EH (cell line): ENCODE data around the gene TTC3.

Experiments used
- DNase-seq: peaks from one replicate; pipeline ENCODE4 v3.0.0-alpha.2; 2015; ENCODE audit warnings: low read depth

TTC3 gene

DNA sequence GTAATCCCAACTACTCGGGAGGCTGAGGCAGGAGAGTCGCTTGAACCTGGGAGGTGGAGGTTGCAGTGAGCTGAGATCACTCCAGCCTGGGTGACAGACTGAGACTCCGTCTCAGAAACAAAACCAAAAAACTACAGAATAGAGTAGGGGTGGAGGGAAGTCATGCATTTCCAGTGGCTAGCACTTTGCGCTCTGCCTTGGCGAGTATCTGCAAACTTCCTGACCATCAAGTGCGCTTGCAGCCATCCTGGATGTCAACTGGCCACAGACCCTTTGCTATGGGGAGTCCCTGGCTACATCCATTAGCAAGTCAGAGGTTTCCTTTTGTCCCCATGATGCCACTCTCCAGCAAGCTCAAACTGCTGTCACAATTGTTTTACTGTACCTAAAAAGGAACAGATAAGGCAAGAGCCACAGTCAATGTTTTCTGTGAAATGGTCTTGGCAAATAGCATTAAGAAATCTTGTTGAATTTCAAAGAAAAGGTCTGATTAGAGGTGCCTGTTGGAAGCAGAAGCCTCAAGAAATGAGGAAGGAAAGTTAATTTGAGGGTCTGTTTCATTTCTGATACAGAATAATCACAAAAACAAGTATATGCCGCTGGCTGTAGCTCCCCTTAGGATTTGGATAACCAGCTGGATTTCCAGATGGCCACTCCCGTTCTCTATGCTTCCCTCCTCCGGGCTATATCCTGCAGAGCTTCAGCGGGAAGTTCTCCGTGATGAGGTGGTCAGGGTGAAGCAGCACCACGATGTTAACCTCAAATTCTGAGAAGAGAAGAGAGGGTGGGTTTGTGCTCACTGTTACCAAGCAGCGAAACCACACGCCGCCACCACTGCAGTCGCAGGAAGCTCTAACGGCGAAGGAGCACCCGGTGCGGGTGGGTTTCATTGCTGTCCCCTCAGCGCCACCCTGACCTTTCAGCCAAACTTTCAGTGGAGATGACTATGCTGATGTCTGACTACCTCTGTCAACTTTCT, 152.1 kb downstream of the TTC3 start:
- DNase-seq = no peak

- no peak for DNase-seq
Measured at GRCh38 chr21:37226041-37226920, 153.2 kb downstream of the TTC3 start.

DNA sequence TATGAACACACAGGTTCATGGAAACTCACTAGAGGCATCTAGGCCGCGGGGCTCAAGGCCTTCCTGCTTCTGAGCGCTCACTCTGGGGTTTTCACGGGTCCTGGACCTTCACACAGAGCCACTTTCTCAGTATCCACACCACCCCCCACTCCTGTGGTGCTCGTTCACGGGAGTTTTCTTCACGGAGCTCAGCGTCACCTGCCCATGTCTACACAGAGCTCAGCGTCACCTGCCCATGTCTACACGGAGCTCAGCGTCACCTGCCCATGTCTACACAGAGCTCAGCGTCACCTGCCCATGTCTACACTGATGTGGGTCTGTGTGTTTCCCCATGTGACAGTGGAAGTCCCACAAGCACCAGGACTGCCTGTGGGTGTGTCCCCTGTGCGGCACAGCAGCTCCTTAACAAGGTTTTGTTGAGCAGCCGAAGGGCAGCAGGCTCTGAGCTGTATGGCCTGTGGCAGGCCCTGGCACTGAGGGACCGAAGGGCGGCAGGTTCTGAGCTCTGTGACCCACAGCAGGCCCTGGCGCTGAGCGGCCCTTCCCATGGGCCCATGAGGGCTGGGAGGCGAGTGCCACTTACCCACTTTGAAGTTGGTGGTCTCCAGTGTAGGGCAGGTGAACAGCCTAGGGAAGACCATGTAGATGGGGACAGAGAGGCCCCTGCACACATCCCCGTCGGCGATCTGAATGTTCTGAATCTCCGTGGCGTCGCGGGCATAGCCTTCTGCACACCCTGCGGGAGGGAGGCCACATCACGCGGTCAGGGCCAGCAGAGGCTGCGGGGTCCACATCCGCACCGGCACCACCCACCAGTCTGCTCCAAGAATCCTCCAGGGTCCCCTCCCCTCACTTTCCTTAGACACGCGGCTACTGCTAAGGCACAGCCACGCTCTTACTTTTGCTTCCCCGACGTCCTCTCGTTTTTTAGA, 154.3 kb downstream of the TTC3 start:
- DNase-seq = no peak

DNA sequence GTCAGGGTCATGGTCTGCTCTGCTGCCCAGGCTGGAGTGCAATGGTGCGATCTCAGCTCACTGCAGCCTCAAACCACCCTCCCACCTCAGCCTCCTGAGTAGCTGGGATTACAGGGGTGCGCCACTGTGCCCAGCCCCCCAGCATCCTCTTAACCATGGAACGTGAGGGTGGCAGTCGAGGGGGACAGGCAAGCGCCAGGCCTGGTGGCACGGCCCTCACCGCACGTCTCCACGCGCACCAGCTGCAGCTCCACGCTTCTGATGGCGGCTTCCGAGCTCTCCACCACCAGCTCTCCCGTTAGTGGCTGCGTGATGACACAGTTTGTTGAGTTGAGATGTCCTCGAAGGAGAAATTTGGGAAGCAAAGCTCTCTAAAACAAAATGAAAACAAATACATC, 154.9 kb downstream of the TTC3 start:
- no peak for DNase-seq

DNA sequence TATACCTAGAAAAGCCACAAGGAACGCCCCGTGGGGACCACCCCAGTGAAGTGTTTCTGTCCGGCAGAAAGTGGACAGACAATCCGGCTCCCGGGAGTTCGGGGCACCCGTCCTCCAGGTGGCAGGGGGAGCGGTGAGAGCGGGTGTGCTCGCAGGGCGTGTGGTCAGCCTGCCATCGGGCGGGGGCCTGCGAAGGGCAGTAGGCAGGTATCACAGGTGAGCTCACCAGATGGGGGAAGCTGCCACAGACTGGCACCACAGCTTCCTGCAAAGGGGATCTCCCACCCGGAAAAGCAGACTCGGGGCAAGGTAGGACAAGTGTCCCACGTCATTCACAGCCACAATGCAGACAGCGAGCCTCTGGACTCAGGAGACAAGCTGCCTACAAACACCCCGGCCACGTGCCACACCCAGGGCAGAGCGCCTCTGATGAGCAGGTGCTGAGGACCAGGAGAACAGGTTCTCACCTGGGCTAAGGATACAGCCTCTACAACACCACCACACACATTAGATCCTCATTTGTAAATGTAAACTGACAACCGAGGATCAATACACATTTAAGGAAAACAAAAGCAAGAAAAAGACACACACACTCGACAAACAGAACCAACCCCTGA, 157.7 kb downstream of the TTC3 start:
- DNase-seq = no peak

GRCh38 chr21:37231249-37231645, 158.2 kb downstream of the TTC3 start:
- no peak for DNase-seq

DNA sequence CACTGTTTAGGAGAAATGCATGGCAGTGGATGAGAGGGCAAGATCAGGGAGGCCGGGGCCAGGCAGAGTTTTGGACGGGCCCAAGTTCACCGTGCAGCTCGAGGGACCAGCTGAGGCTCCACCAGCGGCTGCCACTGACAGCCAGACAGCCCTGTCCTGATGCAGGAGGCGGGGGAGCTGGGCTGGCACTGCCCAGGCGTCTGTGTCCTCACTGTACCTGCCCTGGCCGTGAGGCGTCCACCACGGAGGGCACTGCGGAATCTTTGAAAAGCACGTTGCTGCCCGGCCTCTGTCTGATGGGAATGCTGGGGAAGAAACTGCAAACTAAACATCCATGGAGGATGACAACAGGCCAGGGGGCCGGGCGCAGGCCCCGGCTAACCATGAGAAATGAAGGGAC, 158.6 kb downstream of the TTC3 start:
- no peak for DNase-seq

DNA sequence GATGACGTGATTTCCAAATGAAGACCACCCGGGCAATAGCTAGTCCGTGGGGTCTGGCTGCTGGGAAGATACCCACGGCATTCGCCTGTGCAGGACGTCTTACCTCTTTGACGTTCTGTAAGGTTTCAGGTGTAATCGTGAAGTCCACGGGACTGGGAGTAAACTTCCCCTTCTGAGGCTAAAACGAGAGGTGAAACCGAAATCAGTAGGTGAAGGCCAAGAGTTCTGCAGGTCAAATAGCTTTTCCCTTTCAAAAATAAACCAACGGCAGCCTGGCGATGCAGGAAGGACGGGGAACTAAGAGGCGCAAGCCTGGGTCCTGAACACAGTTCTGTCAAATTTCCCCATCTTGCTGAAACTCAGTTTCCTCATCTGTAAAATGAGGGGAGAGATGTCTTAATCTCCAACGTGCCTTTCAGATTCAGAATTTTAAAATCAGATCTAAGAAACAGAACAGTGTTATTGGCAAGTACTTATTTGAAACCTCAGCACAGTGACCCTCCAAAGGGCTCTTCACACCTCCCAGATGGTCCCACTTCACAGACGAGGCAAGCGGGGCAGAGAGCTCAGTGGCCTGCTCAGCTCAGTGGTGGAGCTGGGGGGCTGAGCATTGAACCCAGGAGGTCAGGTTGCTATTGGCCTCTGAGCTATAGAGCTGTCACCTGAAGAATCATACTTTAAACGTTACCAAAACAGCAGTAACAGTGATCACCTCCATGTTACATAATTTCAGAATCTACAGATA, 159.4 kb downstream of the TTC3 start:
- DNase-seq = no peak

DNA sequence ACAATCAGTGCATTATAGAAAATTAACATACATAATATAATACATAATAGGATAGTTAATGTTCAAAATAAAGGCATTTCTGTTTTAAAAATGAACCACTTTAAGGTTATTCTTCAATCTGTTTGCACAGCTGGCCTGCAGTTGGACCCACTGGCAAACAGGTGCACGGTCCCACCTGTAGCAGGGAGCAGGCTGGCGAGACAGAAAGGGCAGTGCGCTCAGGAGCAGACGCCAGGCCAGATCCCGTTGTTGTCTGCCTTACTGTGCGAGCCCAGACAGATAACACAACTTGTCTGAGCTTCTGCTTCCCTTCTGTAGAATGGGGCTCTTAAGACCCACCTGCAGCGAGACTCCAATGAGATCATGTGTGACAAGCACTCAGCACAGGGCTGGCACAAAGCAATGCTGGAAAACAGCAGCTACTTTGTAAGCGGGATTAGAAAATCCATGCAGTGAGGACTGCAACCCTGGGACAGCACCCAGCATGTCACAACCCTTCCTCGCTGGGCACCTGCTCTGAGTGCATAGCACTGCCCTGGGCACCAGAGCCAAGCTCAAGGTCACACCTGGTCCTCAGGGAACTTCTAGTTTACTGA, 160.6 kb downstream of the TTC3 start:
- no peak for DNase-seq

GRCh38 chr21:37237346-37237745, 164.3 kb downstream of the TTC3 start:
- no peak for DNase-seq

GRCh38 chr21:37237764-37238163, 164.7 kb downstream of the TTC3 start:
- no peak for DNase-seq

DNA sequence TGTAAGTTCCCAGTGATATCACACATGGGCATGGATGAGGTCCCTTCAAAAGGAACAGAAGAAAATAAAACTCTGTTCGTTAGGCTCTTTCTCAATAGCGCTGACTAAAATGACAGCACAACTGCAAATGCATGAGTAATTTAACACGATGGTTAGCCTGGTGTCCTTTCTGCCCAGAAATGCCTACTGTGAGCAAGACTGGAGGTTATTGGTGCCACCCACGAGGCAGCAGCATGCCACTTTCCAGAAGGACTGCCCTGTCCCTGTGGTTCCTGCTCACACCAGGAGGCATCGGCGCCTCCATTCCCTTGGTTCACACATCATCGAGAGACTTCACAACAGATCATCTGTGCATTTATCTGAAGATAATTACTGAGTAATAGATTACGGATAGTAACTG, 167.9 kb downstream of the TTC3 start:
- DNase-seq = no peak

DNA sequence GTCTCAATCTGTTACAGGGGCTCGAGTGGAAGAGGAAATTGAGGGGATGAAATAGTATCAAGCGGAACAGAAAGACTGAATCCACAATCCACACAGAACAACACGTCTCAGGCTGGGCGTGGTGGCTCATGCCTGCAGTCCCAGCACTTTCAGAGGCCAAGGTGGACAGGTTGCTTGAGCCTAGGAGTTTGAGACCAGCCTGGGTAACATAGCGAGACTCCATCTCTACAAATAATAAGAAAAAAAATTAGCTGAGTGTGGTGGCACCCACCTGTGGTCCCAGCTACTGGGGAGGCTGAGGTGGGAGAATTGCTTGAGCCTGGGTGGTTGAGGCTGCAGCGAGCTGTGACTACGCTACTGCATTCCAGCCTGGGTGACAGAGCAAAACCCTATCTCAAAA, 168.4 kb downstream of the TTC3 start:
- no peak for DNase-seq

- no peak for DNase-seq
Measured at GRCh38 chr21:37243961-37244360, 170.9 kb downstream of the TTC3 start.

DNA sequence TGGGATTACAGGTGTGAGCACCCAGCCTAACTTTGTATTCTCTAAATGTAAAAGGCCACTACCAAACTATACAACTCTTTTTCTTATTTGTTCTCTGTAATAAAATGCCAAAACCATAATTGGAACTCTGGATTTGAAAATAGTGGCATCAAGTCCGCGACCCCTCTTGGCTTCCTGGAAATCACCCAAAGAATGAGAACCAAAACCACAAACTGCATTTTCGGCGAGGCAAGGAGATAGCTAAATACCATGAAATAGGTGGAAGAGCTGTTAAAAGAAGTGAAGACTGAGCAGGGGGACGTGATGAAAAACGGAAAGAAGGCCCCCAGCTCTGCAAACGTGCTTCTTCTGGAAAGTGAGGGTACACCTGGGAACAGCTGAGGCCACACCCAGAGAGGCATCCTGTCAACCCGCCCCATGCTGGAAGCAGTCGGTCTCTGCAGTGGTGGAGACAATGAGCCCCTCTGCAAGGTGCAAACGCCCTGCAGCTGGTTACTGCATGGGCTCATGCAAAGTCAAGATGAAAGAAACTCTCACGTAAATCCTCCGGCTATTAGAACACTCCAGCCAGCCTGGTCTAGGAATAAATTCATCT, 171.5 kb downstream of the TTC3 start:
- peak; percentile 35 for DNase-seq

GRCh38 chr21:37245151-37245550, 172.1 kb downstream of the TTC3 start:
- DNase-seq = no peak

- no peak for DNase-seq
Measured at GRCh38 chr21:37248298-37248697, 175.2 kb downstream of the TTC3 start.

DNA sequence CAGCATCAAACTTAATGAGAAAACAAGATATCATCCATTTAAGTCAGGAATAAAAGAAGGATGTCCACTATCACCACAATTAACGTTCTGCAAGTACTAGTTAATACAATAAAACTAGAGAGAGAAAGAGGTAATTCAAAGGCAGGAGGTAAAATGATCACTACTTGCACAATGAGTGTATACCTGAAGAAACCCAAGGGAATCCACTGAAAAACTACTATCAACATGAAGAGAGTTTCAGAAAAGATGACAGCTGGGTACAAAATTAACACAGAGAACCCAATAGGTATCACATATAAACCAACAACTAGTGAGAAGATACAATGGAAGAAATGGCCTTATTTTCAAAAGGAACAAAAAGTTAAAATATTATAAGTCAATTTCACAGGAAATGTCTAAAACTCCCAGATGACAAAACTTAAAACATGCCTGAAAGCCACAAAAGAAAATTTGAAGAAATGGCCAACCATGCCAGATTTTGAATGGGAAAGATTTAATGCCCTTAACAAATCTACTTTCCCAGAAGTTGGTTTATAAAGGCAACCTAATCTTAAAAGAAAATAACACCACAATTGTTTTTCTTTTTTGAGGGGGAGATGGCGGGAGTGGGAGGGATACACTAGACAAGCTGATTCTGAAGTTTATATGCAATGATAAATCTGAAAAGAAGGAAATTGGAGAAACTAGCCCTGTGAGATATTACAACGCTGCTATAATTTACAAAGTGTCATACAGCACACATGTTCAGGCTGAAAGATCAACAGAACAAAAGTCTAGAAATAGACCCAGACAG, 176.3 kb downstream of the TTC3 start:
- no peak for DNase-seq

- DNase-seq = no peak
Measured at GRCh38 chr21:37251294-37251634, 178.2 kb downstream of the TTC3 start.
